ENCODE data around the gene DCANP1.
A peak's percentile ranks its signal among the peaks of the same experiment; 100 is the strongest.

Gene DCANP1

GRCh38 chr5:135443161-135443960, 3.8 kb downstream of the DCANP1 start:
- Histone ChIP-seq H3K4me3 (no peak overlapping the region), H3K27me3 (no peaks in the 10 kb centered on the region), H3K36me3 (no peaks in the 10 kb centered on the region), H4K20me1 (no peaks in the 10 kb centered on the region), H3K4me2 (peak overlapping the region; percentile 95), H3K27ac (peak overlapping the region; percentile 93), H3K9me3 (no peaks in the 10 kb centered on the region), H3K4me1 (peaks cover 100% of the 10 kb centered on the region), H3K9ac (peak overlapping the region; percentile 73)
- no peak for TF ChIP-seq Cebpa-rat (IDR thresholded peaks at IDR 0.05)

- peaks cover 100% of the 10 kb centered on the region for H3K4me1 ChIP-seq
- peak overlapping the region; percentile 93 for H3K27ac ChIP-seq
- H4K20me1 ChIP-seq: no peaks in the 10 kb centered on the region
- no peaks in the 10 kb centered on the region for H3K27me3 ChIP-seq
- H3K4me3 ChIP-seq: peak overlapping the region; percentile 13; the same call in 1 of the 2 replicates
- peak overlapping the region; percentile 73 for H3K9ac ChIP-seq
- no peak for TF ChIP-seq Cebpa-rat (IDR thresholded peaks at IDR 0.05)
- H3K4me2 ChIP-seq: peak overlapping the region; percentile 95
- H3K36me3 ChIP-seq: no peaks in the 10 kb centered on the region
- no peaks in the 10 kb centered on the region for H3K9me3 ChIP-seq
Measured at GRCh38 chr5:135442431-135443160, 4.6 kb downstream of the DCANP1 start.

DNA sequence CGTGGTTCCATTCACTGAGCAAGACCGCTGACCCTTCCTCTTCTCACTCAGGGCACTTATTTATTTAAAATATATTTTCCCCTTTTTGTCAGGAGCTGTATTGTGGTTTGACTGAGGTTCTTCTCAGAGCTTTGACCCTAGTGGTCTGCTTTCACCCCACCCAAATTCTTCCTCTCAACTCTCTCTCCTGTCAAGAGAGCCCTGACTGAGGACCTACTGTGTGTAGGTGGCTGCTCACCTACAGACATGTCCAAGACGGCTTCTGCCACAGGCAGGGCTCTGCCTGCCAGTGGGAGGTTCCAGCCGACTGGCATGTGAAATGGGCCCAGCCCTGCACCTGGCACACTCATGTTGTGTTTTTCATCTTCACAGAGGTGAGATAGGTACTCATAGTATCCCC, 5.2 kb downstream of the DCANP1 start:
- H3K9me3 ChIP-seq: no peaks in the 10 kb centered on the region
- H3K27me3 ChIP-seq: no peaks in the 10 kb centered on the region
- peak overlapping the region; percentile 13 for H3K4me3 ChIP-seq
- H4K20me1 ChIP-seq: no peaks in the 10 kb centered on the region
- TF ChIP-seq Cebpa-rat (IDR thresholded peaks at IDR 0.05): no peak
- no peaks in the 10 kb centered on the region for H3K36me3 ChIP-seq
- H3K27ac ChIP-seq: peak overlapping the region; percentile 93
- H3K4me2 ChIP-seq: peak overlapping the region; percentile 95
- peak overlapping the region; percentile 73 for H3K9ac ChIP-seq
- H3K4me1 ChIP-seq: peaks cover 100% of the 10 kb centered on the region

DNA sequence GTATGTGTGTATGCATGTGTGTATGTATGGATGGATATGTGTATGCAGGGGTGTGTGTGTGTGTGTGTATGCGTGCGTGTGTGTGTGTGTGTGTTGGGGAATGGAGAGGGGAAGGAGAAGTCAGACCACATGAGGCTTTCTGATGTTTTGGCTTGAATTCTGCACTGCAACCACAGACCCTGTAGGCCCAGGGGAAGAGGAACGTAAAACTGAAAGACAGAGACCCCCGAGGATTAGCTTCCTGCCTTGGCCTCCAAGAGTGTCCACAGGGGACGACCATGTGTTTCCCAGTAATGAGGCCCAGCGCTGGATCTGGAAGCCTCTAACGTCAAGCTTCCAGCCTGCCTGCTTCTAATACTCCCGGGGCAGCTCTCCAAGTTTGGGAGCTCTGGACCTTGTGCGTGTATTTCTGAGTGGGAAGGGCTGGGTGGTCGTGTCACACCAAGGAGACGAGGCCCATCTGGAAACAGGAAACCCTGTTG, 5.8 kb downstream of the DCANP1 start:
- no peaks in the 10 kb centered on the region for H4K20me1 ChIP-seq
- TF ChIP-seq Cebpa-rat (IDR thresholded peaks at IDR 0.05): no peak
- no peaks in the 10 kb centered on the region for H3K36me3 ChIP-seq
- H3K27ac ChIP-seq: peak overlapping the region; percentile 93
- peak overlapping the region; percentile 95 for H3K4me2 ChIP-seq
- peak overlapping the region; percentile 73 for H3K9ac ChIP-seq
- H3K9me3 ChIP-seq: no peaks in the 10 kb centered on the region
- peaks cover 100% of the 10 kb centered on the region for H3K4me1 ChIP-seq
- H3K27me3 ChIP-seq: no peaks in the 10 kb centered on the region
- H3K4me3 ChIP-seq: peak overlapping the region; percentile 13

- TF ChIP-seq Cebpa-rat (IDR thresholded peaks at IDR 0.05): no peak
- Histone ChIP-seq H3K9me3 (no peaks in the 10 kb centered on the region), H3K4me3 (0 out of 2 replicates have a peak overlapping the region, but pooled peaks have one; percentile 1), H3K4me1 (peaks cover 100% of the 10 kb centered on the region), H3K4me2 (peak overlapping the region; percentile 95), H4K20me1 (no peaks in the 10 kb centered on the region), H3K27ac (peak overlapping the region; percentile 93), H3K9ac (peak overlapping the region; percentile 66; the same call in 1 of the 2 replicates), H3K36me3 (no peaks in the 10 kb centered on the region), H3K27me3 (no peaks in the 10 kb centered on the region)
Measured at GRCh38 chr5:135440916-135441315, 6.2 kb downstream of the DCANP1 start.

- H3K4me2 ChIP-seq: peak overlapping the region; percentile 95
- H4K20me1 ChIP-seq: no peaks in the 10 kb centered on the region
- TF ChIP-seq Cebpa-rat (IDR thresholded peaks at IDR 0.05): no peak
- H3K36me3 ChIP-seq: no peaks in the 10 kb centered on the region
- H3K9me3 ChIP-seq: no peaks in the 10 kb centered on the region
- H3K4me1 ChIP-seq: peaks cover 100% of the 10 kb centered on the region
- H3K4me3 ChIP-seq: peak overlapping the region; percentile 26; the same call in 1 of the 2 replicates
- peak overlapping the region; percentile 93 for H3K27ac ChIP-seq
- H3K9ac ChIP-seq: peak overlapping the region; percentile 66
- no peaks in the 10 kb centered on the region for H3K27me3 ChIP-seq
Measured at GRCh38 chr5:135439231-135440205, 7.6 kb downstream of the DCANP1 start.

DNA sequence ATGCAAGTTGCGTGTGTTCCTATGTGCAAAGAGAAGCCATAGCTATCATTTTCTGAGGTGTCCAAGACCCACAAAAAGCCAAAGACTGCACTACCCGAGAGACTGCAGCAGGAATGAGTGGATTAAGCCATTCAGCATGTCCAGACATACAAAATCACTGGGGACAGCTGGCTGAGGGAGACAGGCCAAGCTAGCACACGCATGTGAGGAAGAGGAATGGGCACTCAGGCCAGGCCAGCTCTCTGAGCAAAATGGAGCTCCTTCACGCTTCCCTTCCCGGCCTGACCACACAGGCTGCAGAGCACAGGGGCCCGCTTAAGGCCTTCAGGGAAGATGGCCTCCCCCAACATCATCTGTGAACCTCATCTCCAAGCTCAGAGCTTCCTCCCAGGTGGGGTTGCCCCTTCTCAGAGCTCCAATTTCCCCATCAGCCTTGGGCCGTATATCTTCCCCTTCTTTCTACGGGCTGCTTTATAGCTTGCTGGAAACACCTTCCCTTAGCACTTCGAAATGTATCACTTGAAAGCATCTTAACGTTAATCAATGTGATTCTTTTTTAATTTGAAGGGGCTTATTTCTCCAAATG, 8.4 kb downstream of the DCANP1 start:
- Histone ChIP-seq H4K20me1 (no peaks in the 10 kb centered on the region), H3K4me1 (peaks cover 100% of the 10 kb centered on the region), H3K9ac (no peak overlapping the region; the same call in 1 of the 2 replicates), H3K4me3 (no peak overlapping the region), H3K9me3 (no peaks in the 10 kb centered on the region), H3K36me3 (no peaks in the 10 kb centered on the region), H3K27me3 (no peaks in the 10 kb centered on the region), H3K4me2 (peak overlapping the region; percentile 95), H3K27ac (peak overlapping the region; percentile 93)
- no peak for TF ChIP-seq Cebpa-rat (IDR thresholded peaks at IDR 0.05)

- Histone ChIP-seq H3K27ac (peak overlapping the region; percentile 93), H3K9me3 (no peaks in the 10 kb centered on the region), H3K4me2 (peak overlapping the region; percentile 95), H3K9ac (peak overlapping the region; percentile 78), H3K4me1 (peaks cover 100% of the 10 kb centered on the region), H3K4me3 (peak overlapping the region; percentile 36; the same call in 1 of the 2 replicates), H3K27me3 (no peaks in the 10 kb centered on the region), H4K20me1 (no peaks in the 10 kb centered on the region), H3K36me3 (no peaks in the 10 kb centered on the region)
- no peak for TF ChIP-seq Cebpa-rat (IDR thresholded peaks at IDR 0.05)
Measured at GRCh38 chr5:135437796-135438560, 9.2 kb downstream of the DCANP1 start.

All from BLaER1 (cell line).